Measurements from ENCODE around the gene ZMIZ1.

Gene ZMIZ1

DNA sequence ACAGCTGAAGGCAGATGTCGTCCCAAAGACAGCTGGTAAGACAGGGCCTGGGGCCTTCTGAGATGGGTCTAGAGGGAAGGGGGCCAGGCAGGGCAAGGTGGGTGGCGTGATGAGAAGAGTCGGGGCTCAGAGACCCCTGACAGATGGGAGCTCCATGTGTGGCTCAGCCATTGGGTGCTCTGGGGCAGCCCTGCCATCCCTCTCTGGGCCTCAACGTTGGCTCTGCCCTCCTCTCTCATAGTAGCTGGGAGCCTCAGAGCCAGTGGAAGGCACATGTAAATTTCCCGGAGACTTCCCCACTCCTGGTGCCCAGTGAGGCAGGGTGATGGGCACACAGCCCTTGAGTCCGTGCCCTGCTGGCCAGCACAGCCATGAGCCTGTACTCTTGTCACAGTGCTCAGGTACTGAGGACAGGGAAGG lies 280.3 kb downstream of the ZMIZ1 start:
- DNase-seq = no peak

DNA sequence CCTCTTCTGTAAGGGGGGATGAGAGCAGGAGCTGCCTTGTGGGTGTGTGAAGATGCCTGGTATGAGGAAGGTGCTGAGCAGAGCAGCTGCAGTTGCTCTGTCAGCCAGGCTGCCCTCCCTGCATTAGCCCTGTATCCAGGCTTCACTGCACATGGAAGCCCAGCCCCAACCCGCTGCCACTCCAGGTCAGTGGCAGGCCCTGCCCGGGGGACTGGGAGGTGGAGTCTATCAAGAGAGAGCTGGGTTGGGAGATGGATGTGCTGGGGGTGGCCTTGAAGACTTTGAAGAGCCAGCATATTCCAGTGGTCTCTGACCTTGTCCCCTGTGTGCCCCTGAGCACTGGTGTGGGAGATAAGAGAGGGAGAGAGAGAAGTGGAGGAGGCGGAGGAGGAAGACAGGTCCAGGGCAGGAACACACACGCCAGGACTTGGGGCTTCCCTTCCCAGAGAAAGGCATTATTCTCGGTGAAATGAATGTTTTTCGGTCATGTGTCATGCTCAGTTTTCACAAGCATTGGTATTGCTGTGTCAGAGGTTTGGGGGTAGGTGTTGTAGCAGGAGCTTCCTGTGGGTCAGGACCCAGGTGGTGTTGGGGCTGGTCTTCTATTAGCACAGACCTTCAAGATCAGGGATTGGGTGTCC lies 281.1 kb downstream of the ZMIZ1 start:
- DNase-seq = no peak

- no peak for DNase-seq
Measured at GRCh38 chr10:79350407-79351154, 281.8 kb downstream of the ZMIZ1 start.

GRCh38 chr10:79351332-79351731 lies 282.6 kb downstream of the ZMIZ1 start:
- no peak for DNase-seq

DNA sequence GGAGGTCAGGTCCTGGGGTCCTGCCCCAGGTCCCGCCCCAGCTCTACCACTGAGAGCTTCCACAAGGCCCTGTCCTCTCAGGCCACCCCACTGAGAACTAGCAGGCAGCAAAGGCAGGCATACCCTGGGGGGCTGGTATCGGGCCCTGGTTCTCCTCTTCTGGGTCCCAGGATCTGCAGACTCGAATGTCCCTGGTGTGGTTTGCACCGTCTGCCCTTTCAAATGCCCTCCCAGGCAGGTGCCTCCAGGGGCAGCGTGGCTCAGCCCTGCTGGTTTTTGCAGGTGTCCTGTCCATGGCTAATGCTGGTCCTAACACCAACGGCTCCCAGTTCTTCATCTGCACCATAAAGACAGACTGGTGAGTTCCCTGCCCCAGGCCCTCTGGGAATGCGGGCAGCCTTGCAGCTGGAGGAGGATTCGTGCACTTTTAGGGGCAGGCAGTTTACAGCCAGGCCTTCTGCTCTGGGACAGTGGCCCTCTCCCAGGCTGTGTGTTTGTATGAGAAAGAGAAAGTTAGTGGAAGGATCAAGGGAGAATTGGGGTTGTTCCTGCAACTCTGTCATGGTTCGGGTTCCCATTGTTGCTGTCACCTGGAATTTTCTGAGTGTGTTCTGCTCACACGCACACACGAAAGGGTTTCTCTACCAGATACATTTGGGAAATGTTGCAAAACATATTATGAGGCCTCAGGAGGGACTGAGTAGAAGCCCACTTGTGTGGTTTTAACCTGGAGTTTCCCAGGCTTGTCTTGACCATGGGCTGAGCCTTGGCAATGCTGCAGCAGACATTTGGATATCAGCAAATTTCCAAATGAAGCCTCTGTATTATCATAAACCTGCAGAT lies 283.5 kb downstream of the ZMIZ1 start:
- no peak for DNase-seq

DNA sequence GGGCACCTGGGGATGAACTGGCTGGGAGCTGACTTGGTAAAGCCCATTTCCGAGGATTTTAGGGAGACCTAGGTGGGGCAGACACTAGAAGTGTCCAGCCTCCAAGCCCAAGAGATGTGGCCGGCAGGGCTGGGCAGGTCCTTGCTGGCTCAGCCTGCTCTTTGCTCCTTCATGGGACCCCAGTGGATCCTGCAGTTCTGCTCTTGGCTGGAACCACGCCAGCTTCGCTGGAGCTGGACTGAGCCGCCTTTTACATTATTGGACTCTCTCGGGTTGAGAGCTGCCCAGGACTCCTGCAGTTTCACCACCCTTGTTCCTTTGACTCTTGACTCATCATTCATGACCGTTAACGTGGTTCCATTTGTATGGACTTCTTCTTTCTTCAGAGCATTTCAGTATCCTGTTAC lies 284.2 kb downstream of the ZMIZ1 start:
- no peak for DNase-seq

- no peak for DNase-seq
Measured at GRCh38 chr10:79353726-79354125, 285.0 kb downstream of the ZMIZ1 start.

GRCh38 chr10:79354141-79354540 lies 285.4 kb downstream of the ZMIZ1 start:
- DNase-seq = no peak

GRCh38 chr10:79354615-79355014 lies 285.8 kb downstream of the ZMIZ1 start:
- DNase-seq = no peak

GRCh38 chr10:79355420-79356017 lies 286.8 kb downstream of the ZMIZ1 start:
- no peak for DNase-seq

DNA sequence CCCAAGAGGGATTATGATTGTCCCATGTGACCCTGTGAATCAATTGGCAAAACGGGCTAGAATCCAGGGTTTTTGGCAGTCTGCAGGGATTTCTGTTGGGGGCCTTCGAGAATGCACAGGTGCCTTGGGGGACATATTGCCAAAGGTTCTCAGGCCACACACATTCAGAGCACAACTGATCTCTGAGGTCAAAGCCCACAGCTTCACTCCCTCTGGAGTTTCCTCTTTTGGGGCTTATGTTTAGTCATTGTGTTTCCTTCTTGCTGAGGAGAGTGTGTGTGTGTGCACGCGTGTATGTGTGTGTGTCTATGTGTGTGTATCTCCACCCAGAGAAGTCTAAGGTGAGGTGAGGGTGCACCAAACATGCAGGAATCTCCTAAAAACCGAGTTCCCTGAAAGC lies 287.3 kb downstream of the ZMIZ1 start:
- peak; percentile 77 for DNase-seq

GRCh38 chr10:79357180-79357579 lies 288.4 kb downstream of the ZMIZ1 start:
- DNase-seq = no peak

- no peak for DNase-seq
Measured at GRCh38 chr10:79358811-79359210, 290.0 kb downstream of the ZMIZ1 start.

DNA sequence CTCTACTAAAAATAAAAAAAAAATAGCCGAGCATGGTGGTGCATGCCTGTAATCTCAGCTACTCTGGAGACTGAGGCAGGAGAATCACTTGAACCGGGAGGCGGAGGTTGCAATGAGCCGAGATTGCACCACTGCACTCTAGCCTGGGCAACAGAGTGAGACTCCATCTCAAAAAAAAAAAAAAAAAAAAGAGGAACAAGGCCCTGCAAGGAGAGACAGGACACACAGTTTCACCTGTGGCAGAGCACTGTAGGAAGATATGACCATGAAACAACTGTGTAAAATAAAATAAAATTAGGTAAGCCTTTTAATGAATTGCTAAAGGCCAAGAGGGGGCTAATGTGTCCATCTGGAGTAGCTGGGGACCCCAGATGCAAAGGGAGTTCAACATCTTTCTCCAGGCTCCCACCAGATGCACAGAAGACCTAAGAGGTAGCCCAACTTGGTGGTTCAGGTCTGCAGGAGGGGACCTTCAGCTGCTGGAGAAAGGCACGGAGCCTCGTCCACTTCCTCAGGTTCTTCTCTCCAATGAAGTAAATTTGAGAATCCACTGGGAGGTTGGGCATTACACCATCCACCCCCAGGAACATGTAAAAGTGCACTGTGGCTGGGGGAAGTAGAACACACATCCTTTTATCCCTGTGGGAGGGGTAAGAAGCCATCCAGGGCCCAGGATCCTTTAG lies 291.2 kb downstream of the ZMIZ1 start:
- no peak for DNase-seq

- no peak for DNase-seq
Measured at GRCh38 chr10:79360499-79361342, 292.0 kb downstream of the ZMIZ1 start.

DNA sequence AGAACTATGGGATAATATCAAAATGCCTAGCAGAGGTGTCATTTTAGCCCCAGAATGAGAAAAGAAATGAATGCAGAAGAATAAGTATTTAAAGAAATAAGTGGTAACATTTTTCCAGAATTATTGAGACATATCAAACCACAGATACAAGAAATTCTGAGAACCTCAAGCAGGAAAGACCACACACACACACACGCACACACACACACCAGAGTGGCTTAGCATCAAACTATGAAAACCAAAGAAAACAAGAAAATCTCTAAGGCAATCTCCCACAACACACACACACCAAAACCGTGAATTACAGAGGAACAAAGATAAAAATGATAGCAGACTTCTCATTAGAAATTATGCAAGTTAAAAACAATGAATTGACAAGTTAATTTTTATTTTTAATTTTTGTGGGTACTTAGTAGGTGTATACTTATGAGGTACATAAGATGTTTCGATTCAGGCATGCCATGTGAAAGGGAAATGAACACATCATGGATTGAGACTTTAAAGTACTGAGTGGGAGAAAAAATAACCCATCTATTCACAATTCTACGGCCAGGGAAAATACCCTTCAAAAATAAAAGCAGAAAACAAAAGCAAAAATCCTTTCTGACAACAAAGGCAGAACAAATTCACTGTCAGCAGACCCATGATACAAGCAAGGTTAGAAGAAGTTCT lies 293.1 kb downstream of the ZMIZ1 start:
- DNase-seq = peak; percentile 11
